Mucosa of descending colon (tissue), 3 donors: ENCODE data around the gene POFUT1. TPM values are rescaled to one million over a fixed set of nuclear protein-coding genes. Genes with fewer than 3 reads are reported as not detected.

Source experiments
- ATAC-seq: fragments of 200-7000 bp; cut with Tn5 transposase; one replicate; pipeline ENCODE4 v1.9.1; 2020; ENCODE audit warnings: mild to moderate bottlenecking, moderate library complexity
- DNase-seq, 3 donors: peaks; one replicate each; pipeline ENCODE4 v3.0.0-alpha.2; 2020
- H3K36me3 ChIP-seq: fragments of 200-600 bp; one replicate; pipeline ENCODE4 v1.8.0; 2021; ENCODE audit warnings: low read depth, mild to moderate bottlenecking
- H3K4me1 ChIP-seq: fragments of 200-600 bp; one replicate; pipeline ENCODE4 v1.8.0; 2021; ENCODE audit warnings: low read depth, mild to moderate bottlenecking
- H3K4me3 ChIP-seq: fragments of 200-600 bp; one replicate; pipeline ENCODE4 v1.8.0; 2021; ENCODE audit warnings: mild to moderate bottlenecking
- H3K9me3 ChIP-seq: fragments of 200-600 bp; one replicate; pipeline ENCODE4 v1.8.0; 2021; ENCODE audit warnings: mild to moderate bottlenecking
- CTCF ChIP-seq: fragments of 200-600 bp; IDR thresholded peaks from one replicate; pipeline ENCODE4 v1.8.0; 2022; ENCODE audit warnings: antibody characterized with exemption, mild to moderate bottlenecking
- intact Hi-C, 2 donors: fragments of 100-400 bp; cut with DNase I in 1 of 2; cut with micrococcal nuclease in 1 of 2; formaldehyde crosslinking; loops; one replicate each; pipeline versions ENCODE4 v1.11.0 to v1.11.1; 2022; cut with DNase I, micrococcal nuclease
- total RNA-seq, 3 donors: library from RNA; stranded (reverse); fragmentation: NEBNext Ultra II Directional in 2 of 3; extraction: Animal tissue kit (Norgen Biotek cat#: 25700) in 2 of 3; gene quantifications; one replicate each; pipeline versions ENCODE4 v1.2.1 to v1.2.4, GENCODE V29; 2021 to 2023
- donor health status: DM: no; HTN: no; CAD: no; lungs with moderate emphysema.
- donor health status: DM: no; HTN: no; CAD: no.
- donor health status: DM: no; HTN: yes; CAD: no.

Gene POFUT1
- total RNA-seq, 3 donors from 2014 or later = 35.5 to 48.5 (median 44.8) TPM

- peaks cover 16% of the 10 kb centered on the region for H3K4me1 ChIP-seq
- no peak overlapping the region for H3K4me3 ChIP-seq
- H3K36me3 ChIP-seq = no peaks in the 10 kb centered on the region
- no peaks in the 10 kb centered on the region for H3K9me3 ChIP-seq
- no peak for DNase-seq
- TF ChIP-seq CTCF = no peak
- intact Hi-C loops = no loop called here
- ATAC-seq = no peak
Observed at GRCh38 chr20:32285082-32285620, 77.5 kb downstream of the POFUT1 start.

- intact Hi-C loops = no loop called here
- Histone ChIP-seq H3K4me3 (no peak overlapping the region), H3K9me3 (no peaks in the 10 kb centered on the region), H3K4me1 (peaks cover 20% of the 10 kb centered on the region), H3K36me3 (no peaks in the 10 kb centered on the region)
- no peak for TF ChIP-seq CTCF
- DNase-seq (peak in 1 of 3 donors; percentile 58), ATAC-seq (peak; percentile 83)
Observed at GRCh38 chr20:32285621-32286371, 78.1 kb downstream of the POFUT1 start.

- Histone ChIP-seq H3K4me3 (no peak overlapping the region), H3K36me3 (no peaks in the 10 kb centered on the region), H3K4me1 (peaks cover 20% of the 10 kb centered on the region), H3K9me3 (no peaks in the 10 kb centered on the region)
- no peak for TF ChIP-seq CTCF
- ATAC-seq = no peak
- intact Hi-C loops = no loop called here
- no peak for DNase-seq
Observed at GRCh38 chr20:32287231-32287638, 79.6 kb downstream of the POFUT1 start.

Other genes starting within 250 kb of the POFUT1 start
- gene XKR7, start 239.7 kb upstream of the POFUT1 start, total RNA-seq = under 1 TPM; 0.09 to 0.13 (median 0.10) TPM
- gene CCM2L, start 197.4 kb upstream of the POFUT1 start, total RNA-seq = 1 to 10 TPM; 1.2 to 3.7 (median 1.8) TPM
- 10 to 100 TPM in 2 of 3 donors, 1 to 10 TPM in 1; 6.2 to 17.3 (median 13.4) TPM for gene HCK, start 155.6 kb upstream of the POFUT1 start, total RNA-seq
- 10 to 100 TPM; 54.1 to 74.7 (median 65.8) TPM for gene TM9SF4, start 98.2 kb upstream of the POFUT1 start, total RNA-seq
- 10 to 100 TPM; 12.9 to 21.9 (median 16.5) TPM for gene PLAGL2, start 137 bp upstream of the POFUT1 start, total RNA-seq
- 10 to 100 TPM; 39.3 to 54.6 (median 52.0) TPM for gene KIF3B, start 69.8 kb downstream of the POFUT1 start, total RNA-seq
- 10 to 100 TPM; 47.4 to 78.9 (median 52.3) TPM for gene ASXL1, start 150.5 kb downstream of the POFUT1 start, total RNA-seq